ENCODE measurements around the gene RELB. TPM values are rescaled to one million over a fixed set of nuclear protein-coding genes. Genes with fewer than 3 reads are reported as not detected.
A peak's percentile ranks its signal among the peaks of the same experiment; 100 is the strongest.

RELB gene
- total and polyA plus RNA-seq, 10 of the 15 experiments (the other 5 are each of a cell fraction or from before 2014, with no cell fraction given) = 0.66 to 43.8 (median 12.8) TPM

- Histone ChIP-seq H3K9me3 (replicated peaks; ENCODE audit: control insufficient read depth, insufficient read depth, low read length) (no peaks in the 10 kb centered on the region), H2AFZ (ENCODE audit: control insufficient read depth, low read depth, low read length) (no peak overlapping the region), H3K27ac (ENCODE audit: control insufficient read depth, insufficient read depth) (peak overlapping the region; percentile 33), H3K4me3 (no peak overlapping the region; the same call in 1 of the 2 replicates), H3K4me2 (ENCODE audit: control insufficient read depth, insufficient read depth) (peak overlapping the region; percentile 62), H3K4me1 (ENCODE audit: control insufficient read depth, insufficient read depth, low read length) (peaks cover 14% of the 10 kb centered on the region), H3K36me3 (ENCODE audit: control insufficient read depth in 2 of 2, insufficient read depth in 2 of 2, low read length in 1 of 2) (peaks cover 5 to 8% of the 10 kb centered on the region in 2 experiments), H3K9ac (ENCODE audit: control insufficient read depth, insufficient read depth, low read length) (no peak overlapping the region; the same call in 1 of the 2 replicates), H3K27me3 (replicated peaks in 1 of 2; ENCODE audit: control insufficient read depth in 2 of 2, insufficient read depth in 2 of 2, low read length in 1 of 2) (no peaks in the 10 kb centered on the region), H3K79me2 (ENCODE audit: control insufficient read depth, insufficient read depth, low read length) (peaks cover 60% of the 10 kb centered on the region), H4K20me1 (ENCODE audit: control insufficient read depth, insufficient read depth) (no peaks in the 10 kb centered on the region)
- ChIA-PET RAD21 (ENCODE audit: unreplicated experiment) (interaction anchor here (0.8 to 1.4 kb wide), 3 partner anchors 27 to 100 kb away, joined by 3 to 6 read pairs (median 4); no protein-coding TSS in a partner anchor), SMC1A (ENCODE audit: uncharacterized antibody, unreplicated experiment) (interaction anchor here (1.3 to 1.9 kb wide), 2 partner anchors 16 to 100 kb away, joined by 4 to 5 read pairs; no protein-coding TSS in a partner anchor), POLR2A (interaction anchor here (0.6 kb wide), 1 partner anchor 162 kb away, joined by 3 read pairs; no protein-coding TSS in a partner anchor), CTCF (interaction anchor here (1.2 to 4.1 kb wide), 4 partner anchors 8 to 100 kb away, joined by 5 to 25 read pairs (median 6); no protein-coding TSS in a partner anchor)
- WGBS (ENCODE audit: insufficient coverage, insufficient replicate concordance, low lambda C conversion rate, missing lambda C conversion rate) = 87% methylated on average over 5 of the region's 5 CpGs
- intact Hi-C loops (cut with micrococcal nuclease; ENCODE audit: unreplicated experiment) = no loop called here
- TF ChIP-seq HDGF (IDR thresholded peaks at IDR 0.05) (no peak), TCF12 (IDR thresholded peaks at IDR 0.05; ENCODE audit: low read depth, low read length) (no peak), SPI1 (IDR thresholded peaks at IDR 0.05; ENCODE audit: borderline replicate concordance, insufficient read depth, low read depth, low read length) (0 out of 2 replicates have a peak, but pooled peaks have one; percentile 5)
- FAIRE-seq = no peak
- in situ Hi-C loops (cut with MboI) = loop anchor here (10.0 kb wide), 1 partner anchor 55 kb away; the partner anchor contains the start of gene APOE
- no peak for DNase-seq (ENCODE audit: low read depth, low spot score)
- BruUV-seq (replicated peaks) = no TSS peak
- ATAC-seq = no peak
Observed at GRCh38 chr19:44959691-44960090, 41.6 kb upstream of the RELB start.

GRCh38 chr19:44960906-44961728 is 40.1 kb upstream of the RELB start:
- Histone ChIP-seq H3K4me2 (ENCODE audit: control insufficient read depth, insufficient read depth) (peak overlapping the region; percentile 39), H3K4me3 (no peak overlapping the region; the same call in 1 of the 2 replicates), H3K4me1 (ENCODE audit: control insufficient read depth, insufficient read depth, low read length) (peaks cover 14% of the 10 kb centered on the region), H3K27me3 (replicated peaks in 1 of 2; ENCODE audit: control insufficient read depth in 2 of 2, insufficient read depth in 2 of 2, low read length in 1 of 2) (no peaks in the 10 kb centered on the region), H3K9me3 (replicated peaks; ENCODE audit: control insufficient read depth, insufficient read depth, low read length) (no peaks in the 10 kb centered on the region), H3K9ac (ENCODE audit: control insufficient read depth, insufficient read depth, low read length) (no peak overlapping the region), H4K20me1 (ENCODE audit: control insufficient read depth, insufficient read depth) (no peaks in the 10 kb centered on the region), H3K27ac (ENCODE audit: control insufficient read depth, insufficient read depth) (peak overlapping the region; percentile 24; the same call in 1 of the 2 replicates), H3K36me3 (ENCODE audit: control insufficient read depth in 2 of 2, insufficient read depth in 2 of 2, low read length in 1 of 2) (peaks cover 7 to 8% of the 10 kb centered on the region in 2 experiments), H3K79me2 (ENCODE audit: control insufficient read depth, insufficient read depth, low read length) (peaks cover 47% of the 10 kb centered on the region), H2AFZ (ENCODE audit: control insufficient read depth, low read depth, low read length) (no peak overlapping the region)
- peak; percentile 90 for TF ChIP-seq SPI1 (IDR thresholded peaks at IDR 0.05; ENCODE audit: borderline replicate concordance, insufficient read depth, low read depth, low read length)
- TF ChIP-seq ETV6 (conservative IDR thresholded peaks at IDR 0.05 in 1 of 2, IDR thresholded peaks at IDR 0.05 in 1 of 2; ENCODE audit: borderline replicate concordance in 1 of 2, low read depth in 1 of 2) = no peak
- no peak for TF ChIP-seq HSF1 (IDR thresholded peaks at IDR 0.05; ENCODE audit: low read depth, low read length)
- TF ChIP-seq IKZF1 (conservative IDR thresholded peaks at IDR 0.05) = peak; percentile 61
- TF ChIP-seq IKZF2 (IDR thresholded peaks at IDR 0.05) = peak in 1 of 2 experiments; percentile 54; a peak in 2 of 4 replicates
- peak in 1 of 2 experiments; percentile 36; a peak in 1 of 4 replicates for TF ChIP-seq BHLHE40 (IDR thresholded peaks at IDR 0.05; ENCODE audit: borderline replicate concordance in 1 of 2, low read depth in 2 of 2, low read length in 1 of 2)
- TF ChIP-seq DPF2 (IDR thresholded peaks at IDR 0.05) = peak; percentile 50; the same call in 1 of the 2 replicates
- SMC1A ChIA-PET (ENCODE audit: uncharacterized antibody, unreplicated experiment) = interaction anchor here (0.6 to 1.9 kb wide), 7 partner anchors 9 to 226 kb away, joined by 3 to 5 read pairs (median 3); no protein-coding TSS in a partner anchor
- RAD21 ChIA-PET (ENCODE audit: unreplicated experiment) = interaction anchor here (1.3 to 1.4 kb wide), 2 partner anchors 98 to 237 kb away, joined by 3 to 6 read pairs; no protein-coding TSS in a partner anchor
- WGBS (ENCODE audit: insufficient coverage, insufficient replicate concordance, low lambda C conversion rate, missing lambda C conversion rate) = 49% methylated on average over 8 of the region's 8 CpGs
- in situ Hi-C loops (cut with MboI) = no loop called here
- CTCF ChIA-PET = interaction anchor here (0.8 to 4.1 kb wide), 4 partner anchors 10 to 190 kb away, joined by 3 to 25 read pairs (median 6); no protein-coding TSS in a partner anchor
- ATAC-seq (peak; percentile 84), FAIRE-seq (no peak), DNase-seq (ENCODE audit: low read depth, low spot score) (peak; percentile 24)
- no TSS peak for BruUV-seq (replicated peaks)
- POLR2A ChIA-PET = interaction anchor here (0.5 to 0.6 kb wide), 3 partner anchors 23 to 270 kb away, joined by 3 to 5 read pairs (median 3); no protein-coding TSS in a partner anchor
- intact Hi-C loops (cut with micrococcal nuclease; ENCODE audit: unreplicated experiment) = no loop called here
